Neural cell (in vitro differentiated cells): ENCODE results near the gene ACAA1. TPM values are rescaled to one million over a fixed set of nuclear protein-coding genes. Genes with fewer than 3 reads are reported as not detected.
"Not testable (repeated sequence)": the region's sequence is repeated elsewhere in the genome, so short reads cannot be mapped to it uniquely, and the experiment has no call there.

Experiments used
- H2AFZ ChIP-seq: fragments of 200-600, 300-800 bp; sonication (generic), shearing (Covaris generic); 2 replicates; pipeline ENCODE4 v1.6.0; 2014; ENCODE audit warnings: low read depth, mild to moderate bottlenecking, antibody characterized with exemption, low read length, moderate library complexity
- H3F3A ChIP-seq: fragments of 200-600 bp; shearing (Covaris generic); 2 replicates; pipeline ENCODE4 v1.6.1; 2016; ENCODE audit warnings: mild to moderate bottlenecking, moderate library complexity, mixed read lengths, antibody characterized with exemption, low read length; ENCODE audit not compliant: insufficient read depth, poor library complexity, severe bottlenecking
- H3K27ac ChIP-seq: fragments of 200-600, 300-800 bp; sonication (generic), shearing (Covaris generic); 2 replicates; pipeline ENCODE4 v1.5.1; 2014; ENCODE audit warnings: mild to moderate bottlenecking, low read length, moderate library complexity
- H3K27me3 ChIP-seq: fragments of 300-800, 200-600 bp; sonication (generic), shearing (Covaris generic); 2 replicates; pipeline ENCODE4 v1.6.0; 2014; ENCODE audit warnings: mild to moderate bottlenecking, low read depth, low read length, moderate library complexity; ENCODE audit not compliant: insufficient read depth
- H3K36me3 ChIP-seq: fragments of 300-800, 200-600 bp; sonication (generic), shearing (Covaris generic); 2 replicates; pipeline ENCODE4 v1.5.1; 2014; ENCODE audit warnings: mild to moderate bottlenecking, antibody characterized with exemption, low read length, moderate library complexity; ENCODE audit not compliant: insufficient read depth
- H3K4me2 ChIP-seq: fragments of 300-800, 200-600 bp; sonication (generic), shearing (Covaris generic); 2 replicates; pipeline ENCODE4 v1.6.0; 2014; ENCODE audit warnings: mild to moderate bottlenecking, low read length
- H3K4me3 ChIP-seq: fragments of 300-800, 200-600 bp; sonication (generic), shearing (Covaris generic); 2 replicates; pipeline ENCODE4 v1.5.1; 2014; ENCODE audit warnings: mild to moderate bottlenecking, low read length, moderate library complexity
- H3K79me2 ChIP-seq: fragments of 200-600 bp; shearing (Covaris generic); replicated peaks from 2 replicates; pipeline ENCODE4 v1.6.0; 2014; ENCODE audit warnings: mild to moderate bottlenecking, low read length, moderate library complexity; ENCODE audit not compliant: insufficient read depth
- H3K9ac ChIP-seq: fragments of 300-800, 200-600 bp; sonication (generic), shearing (Covaris generic); 2 replicates; pipeline ENCODE4 v1.6.1; 2016; ENCODE audit warnings: mild to moderate bottlenecking, low read length, mixed read lengths
- H3K9me2 ChIP-seq: fragments of 200-600 bp; shearing (Covaris generic); 2 replicates; pipeline ENCODE4 v1.6.1; 2016; ENCODE audit warnings: mild to moderate bottlenecking, low read length, mixed read lengths; ENCODE audit not compliant: insufficient read depth
- H3K9me3 ChIP-seq: fragments of 200-600, 300-800 bp; sonication (generic), shearing (Covaris generic); 2 replicates; pipeline ENCODE4 v1.6.1; 2016; ENCODE audit warnings: mild to moderate bottlenecking, mixed run types, low read length, moderate library complexity, mixed read lengths
- H4K20me1 ChIP-seq: fragments of 200-600 bp; shearing (Covaris generic); 2 replicates; pipeline ENCODE4 v1.6.1; 2016; ENCODE audit warnings: mild to moderate bottlenecking, mixed run types; ENCODE audit not compliant: insufficient read depth
- polyA plus RNA-seq: library from polyadenylated mRNA; depleted of rRNA; stranded (reverse); fragments of >200 nt; gene quantifications from 2 replicates; pipeline ENCODE4 v1.2.3, GENCODE V29; 2014
- small RNA-seq, 3 experiments: library from RNA; depleted of rRNA; stranded (forward); fragments of <200 nt; gene quantifications; one replicate each; pipeline ENCODE3, GENCODE V24; 2012

ACAA1 gene
- polyA plus RNA-seq, 1 donor from 2014 or later: 59.1 TPM

DNA sequence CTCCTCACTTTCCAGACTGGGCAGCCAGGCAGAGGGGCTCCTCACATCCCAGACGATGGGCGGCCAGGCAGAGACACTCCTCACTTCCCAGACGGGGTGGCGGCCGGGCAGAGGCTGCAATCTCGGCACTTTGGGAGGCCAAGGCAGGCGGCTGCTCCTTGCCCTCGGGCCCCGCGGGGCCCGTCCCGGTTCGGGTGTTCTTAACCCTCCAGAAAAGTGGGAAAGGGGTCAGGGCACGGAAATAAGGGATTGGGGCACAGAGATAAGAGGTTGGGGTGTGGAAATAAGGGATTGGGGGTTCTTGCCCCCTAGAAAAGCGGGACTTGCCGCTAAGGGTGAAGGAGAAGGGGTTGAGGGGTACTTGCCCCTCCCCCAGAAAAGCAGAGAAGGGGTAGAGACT lies 54.6 kb downstream of the ACAA1 start:
- not testable (repeated sequence) for H4K20me1 ChIP-seq, H3K27ac ChIP-seq, H3K4me2 ChIP-seq, H3K79me2 ChIP-seq, H3K9me2 ChIP-seq, H3K27me3 ChIP-seq, H3K4me3 ChIP-seq, H3K36me3 ChIP-seq, H2AFZ ChIP-seq, H3K9ac ChIP-seq, H3K9me3 ChIP-seq, H3F3A ChIP-seq

DNA sequence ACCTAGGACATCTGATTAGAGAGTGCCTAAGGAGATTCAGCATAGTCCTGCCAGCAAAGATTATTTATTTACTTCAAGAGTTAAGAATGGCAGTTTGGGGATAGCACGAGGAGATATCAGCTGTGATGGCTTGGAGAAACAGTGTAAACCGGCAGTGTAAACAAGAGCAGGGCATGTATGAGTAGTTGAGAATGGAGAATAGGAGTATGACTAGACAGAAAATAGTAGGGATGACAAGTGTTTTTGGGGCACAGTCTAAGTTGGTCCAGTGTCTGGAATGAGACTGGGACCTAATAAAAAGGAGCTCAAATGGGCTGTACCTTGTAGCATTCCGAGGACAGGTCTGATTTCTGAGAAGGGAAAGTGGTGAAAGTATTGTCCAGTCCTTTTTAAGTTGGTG lies 59.9 kb downstream of the ACAA1 start:
- H3K27ac ChIP-seq, H3K9me3 ChIP-seq, H3K4me3 ChIP-seq, H2AFZ ChIP-seq, H4K20me1 ChIP-seq, H3K36me3 ChIP-seq, H3K9me2 ChIP-seq, H3F3A ChIP-seq, H3K9ac ChIP-seq, H3K79me2 ChIP-seq, H3K4me2 ChIP-seq, H3K27me3 ChIP-seq: not testable (repeated sequence)

Small RNA genes lying within 50 kb of the gene (small RNA-seq; reads per million reads assigned to genes)
- gene RF00019: 0 to 1.2 (median 0) reads per million in 3 experiments

Other genes with a start within 250 kb of the ACAA1 start
- gene VILL, start 146.3 kb downstream of the ACAA1 start, polyA plus RNA-seq: 0.14 TPM in 1 of 2 replicates, not detected in the other
- gene PLCD1, start 107.5 kb downstream of the ACAA1 start, polyA plus RNA-seq: 4.6 and 7.6 TPM in 2 replicates
- gene DLEC1, start 97.9 kb downstream of the ACAA1 start, polyA plus RNA-seq: 0.25 and 0.44 TPM in 2 replicates
- 0.14 TPM in 1 of 2 replicates, not detected in the other for gene MYD88, start 1.5 kb upstream of the ACAA1 start, polyA plus RNA-seq
- gene OXSR1, start 28.4 kb upstream of the ACAA1 start, polyA plus RNA-seq: 49.9 and 50.8 TPM in 2 replicates
- gene SLC22A13, start 128.7 kb upstream of the ACAA1 start, polyA plus RNA-seq: 0.16 TPM in 1 of 2 replicates, not detected in the other
- 0.16 and 0.25 TPM in 2 replicates for gene SLC22A14, start 145.2 kb upstream of the ACAA1 start, polyA plus RNA-seq
- gene XYLB, start 209.7 kb upstream of the ACAA1 start, polyA plus RNA-seq: 0.50 and 1.8 TPM in 2 replicates